ENCODE results near the gene YARS1. TPM values are rescaled to one million over a fixed set of nuclear protein-coding genes. Genes with fewer than 3 reads are reported as not detected.
A peak's percentile ranks its signal among the peaks of the same experiment; 100 is the strongest.

Gene YARS1
- total and polyA plus RNA-seq, 7 experiments from 2014 or later, result 48.6 to 175 (median 85.4) TPM

DNA sequence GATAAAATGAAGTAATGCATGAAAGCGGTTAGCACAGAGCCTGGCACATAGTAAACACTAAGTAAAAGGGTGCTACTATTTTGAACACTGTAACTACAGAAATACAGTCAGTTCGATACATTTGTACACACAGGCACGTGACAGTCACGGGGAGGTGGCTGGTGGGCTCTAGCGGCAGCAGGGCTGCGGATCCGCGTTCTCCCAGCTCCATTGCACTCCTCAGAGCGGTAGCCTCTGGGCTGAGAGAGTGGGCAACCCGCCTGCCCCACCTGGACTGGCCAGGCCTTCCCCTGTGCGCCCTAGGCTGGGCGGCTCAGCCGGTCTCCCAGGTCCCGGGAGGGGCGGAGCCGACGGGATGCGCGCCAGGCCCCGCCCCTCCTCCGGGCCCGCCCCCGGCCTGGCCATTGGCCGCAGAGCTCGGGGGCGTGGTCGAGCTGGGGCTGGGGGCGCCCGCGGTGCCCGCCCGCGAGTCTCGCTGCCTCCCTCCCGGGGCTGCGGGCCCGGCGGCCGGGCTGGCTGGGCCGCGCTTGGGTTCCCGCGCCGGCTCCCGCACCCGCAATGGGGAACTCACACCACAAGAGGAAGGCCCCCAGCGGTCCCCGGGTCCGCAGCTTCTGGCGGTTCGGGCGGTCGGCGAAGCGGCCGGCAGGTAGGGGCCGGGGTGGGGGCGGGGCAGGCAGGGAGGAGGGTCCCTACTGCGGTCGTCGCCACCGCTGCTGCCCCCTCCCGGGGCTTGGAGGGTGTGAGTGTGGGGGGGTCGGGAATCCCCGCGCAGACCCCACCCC lies 63.4 kb downstream of the YARS1 start:
- intact Hi-C loops (cut with micrococcal nuclease), result loop anchor here (1.0 to 10.0 kb wide), 5 partner anchors 36 to 709 kb away; partner anchors contain the start of genes S100PBP (in 1 of the 2), YARS1 (in 1 of the 2) and ZBTB8OS (in 1 of the 2)
- Histone ChIP-seq H3K4me1 (ENCODE audit: control insufficient read depth in 2 of 2, insufficient read depth in 2 of 2, low read length in 2 of 2) (peaks cover under 1 to 4% of the 10 kb centered on the region in 2 donors), H3K27ac (ENCODE audit: low read depth, low read length) (peak overlapping the region; percentile 39), H3K9me3 (ENCODE audit: control insufficient read depth in 2 of 3, low read length in 3 of 3) (no peaks in the 10 kb centered on the region), H3K4me3 (ENCODE audit: low read length) (peak overlapping the region; percentile 65), H3K36me3 (ENCODE audit: control insufficient read depth in 2 of 3, insufficient read depth in 3 of 3, low read length in 3 of 3) (no peaks in the 10 kb centered on the region), H3K27me3 (ENCODE audit: control insufficient read depth in 2 of 2, insufficient read depth in 2 of 2, low read length in 2 of 2) (no peaks in the 10 kb centered on the region)
- ATAC-seq (peak; percentile 90), DNase-seq (peak; percentile 51 to 81 (median 66))
- Mint-ChIP-seq H3K4me1 (peaks cover 0 to 29% (median 17%) of the 10 kb centered on the region in 7 donors), H3K9me3 (peaks cover 0 to 1% (median 0%) of the 10 kb centered on the region in 11 donors), H3K4me3 (peak overlapping the region; percentile 75 to 91 (median 82)), H3K27me3 (peaks cover 0 to 53% (median 4%) of the 10 kb centered on the region in 5 donors), H3K27ac (peak overlapping the region in 7 of 9 donors; percentile 70 to 91 (median 83)), H3K36me3 (no peaks in the 10 kb centered on the region)
- ChIA-PET POLR2A (no interaction called here), CTCF (interaction anchor here (0.7 kb wide), 1 partner anchor 19 kb away, joined by 3 read pairs; no protein-coding TSS in a partner anchor)

DNA sequence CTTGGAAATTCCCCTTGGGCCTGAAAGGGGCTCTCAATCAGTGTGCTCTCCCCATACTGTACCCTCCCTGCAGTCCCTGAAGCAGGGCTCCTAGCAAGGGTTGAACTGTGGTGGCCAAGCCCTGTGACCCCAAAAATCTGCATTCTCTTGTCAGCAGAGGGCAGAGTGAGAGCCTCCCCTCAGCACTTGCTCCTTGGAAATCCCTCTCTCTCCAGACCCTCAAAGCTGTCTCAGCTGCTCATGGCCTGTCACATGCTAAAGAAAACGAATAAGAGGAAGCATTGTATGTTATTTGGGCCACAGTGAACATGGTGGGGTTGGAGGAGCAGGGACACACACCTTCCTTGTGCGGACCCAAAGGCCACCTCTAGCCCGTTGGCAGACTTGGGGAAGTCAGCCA lies 67.4 kb downstream of the YARS1 start:
- Histone ChIP-seq H3K4me1 (ENCODE audit: control insufficient read depth in 2 of 2, insufficient read depth in 2 of 2, low read length in 2 of 2) (peaks cover 0 to 4% of the 10 kb centered on the region in 2 donors), H3K27me3 (ENCODE audit: control insufficient read depth in 2 of 2, insufficient read depth in 2 of 2, low read length in 2 of 2) (no peaks in the 10 kb centered on the region), H3K4me3 (ENCODE audit: low read length) (no peak overlapping the region), H3K9me3 (ENCODE audit: control insufficient read depth in 2 of 3, low read length in 3 of 3) (no peaks in the 10 kb centered on the region), H3K27ac (ENCODE audit: low read depth, low read length) (no peak overlapping the region), H3K36me3 (ENCODE audit: control insufficient read depth in 2 of 3, insufficient read depth in 3 of 3, low read length in 3 of 3) (no peaks in the 10 kb centered on the region)
- peaks cover 0 to 21% (median 15%) of the 10 kb centered on the region in 7 donors for H3K4me1 Mint-ChIP-seq
- ChIA-PET POLR2A (no interaction called here), CTCF (interaction anchor here (1.6 kb wide), 1 partner anchor 22 kb away, joined by 3 read pairs; no protein-coding TSS in a partner anchor)
- intact Hi-C loops (cut with micrococcal nuclease), result loop anchor here (5.0 to 10.0 kb wide), 3 partner anchors 32 to 705 kb away; no protein-coding TSS in a partner anchor
- H3K4me3 Mint-ChIP-seq, result no peak overlapping the region
- ATAC-seq, result no peak
- no peak for DNase-seq
- no peaks in the 10 kb centered on the region for H3K36me3 Mint-ChIP-seq
- H3K9me3 Mint-ChIP-seq, result no peaks in the 10 kb centered on the region
- H3K27ac Mint-ChIP-seq, result no peak overlapping the region
- peaks cover 0 to 34% (median 4%) of the 10 kb centered on the region in 5 donors for H3K27me3 Mint-ChIP-seq

DNA sequence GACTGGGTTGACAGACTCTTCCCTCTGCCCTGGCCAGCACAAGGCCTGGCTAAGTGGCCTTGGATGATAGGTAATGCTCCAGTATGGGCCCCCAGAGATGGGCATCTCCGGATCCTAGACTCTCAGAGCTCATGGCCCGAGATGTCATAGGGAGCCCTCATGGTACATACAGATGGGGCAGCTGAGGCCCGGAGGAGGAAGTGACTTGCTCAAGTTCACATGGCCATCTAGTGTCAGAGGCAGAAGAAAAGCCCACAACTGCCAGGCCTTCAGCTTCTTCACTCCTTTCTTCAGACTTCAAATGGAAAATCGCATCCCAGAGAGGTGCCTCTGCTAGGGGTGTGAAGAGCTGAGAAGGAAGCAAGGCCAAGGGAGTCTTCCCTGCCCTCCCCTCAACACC lies 67.8 kb downstream of the YARS1 start:
- H3K9me3 ChIP-seq (ENCODE audit: control insufficient read depth in 2 of 3, low read length in 3 of 3), result no peaks in the 10 kb centered on the region

DNA sequence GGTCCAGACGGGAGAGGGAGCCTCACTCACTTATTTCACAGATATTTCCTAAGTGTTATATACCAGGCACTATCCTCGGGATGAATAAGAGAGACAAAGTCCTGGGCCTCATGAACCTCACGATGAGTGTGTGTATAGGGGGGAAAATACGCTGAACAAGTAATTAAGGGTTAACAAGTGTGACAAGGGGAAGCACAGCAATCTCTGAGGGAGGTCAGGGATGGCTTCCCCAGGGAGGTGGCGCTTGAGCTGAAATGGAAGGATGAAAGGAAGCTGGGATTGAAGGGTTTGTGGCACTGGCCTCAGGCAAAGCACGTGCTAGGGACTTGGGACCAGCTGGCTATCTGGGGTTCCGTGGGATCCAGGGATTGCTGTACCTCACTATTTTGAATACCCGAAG lies 68.2 kb downstream of the YARS1 start:
- H3K27ac ChIP-seq (ENCODE audit: low read depth, low read length), result no peak overlapping the region
- Mint-ChIP-seq H3K4me3 (no peak overlapping the region), H3K4me1 (peaks cover 0 to 14% (median 9%) of the 10 kb centered on the region in 7 donors), H3K9me3 (no peaks in the 10 kb centered on the region), H3K27ac (no peak overlapping the region), H3K36me3 (no peaks in the 10 kb centered on the region), H3K27me3 (peaks cover 0 to 37% (median 5%) of the 10 kb centered on the region in 5 donors)
- no peak overlapping the region for H3K4me3 ChIP-seq (ENCODE audit: low read length)
- DNase-seq, result no peak
- no peak for ATAC-seq
- intact Hi-C loops (cut with micrococcal nuclease), result no loop called here
- peaks cover 0 to 4% of the 10 kb centered on the region in 2 donors for H3K4me1 ChIP-seq (ENCODE audit: control insufficient read depth in 2 of 2, insufficient read depth in 2 of 2, low read length in 2 of 2)
- ChIA-PET CTCF (no interaction called here), POLR2A (no interaction called here)
- no peaks in the 10 kb centered on the region for H3K36me3 ChIP-seq (ENCODE audit: control insufficient read depth in 2 of 3, insufficient read depth in 3 of 3, low read length in 3 of 3)
- no peaks in the 10 kb centered on the region for H3K27me3 ChIP-seq (ENCODE audit: control insufficient read depth in 2 of 2, insufficient read depth in 2 of 2, low read length in 2 of 2)
- H3K9me3 ChIP-seq (ENCODE audit: control insufficient read depth in 2 of 3, low read length in 3 of 3), result no peaks in the 10 kb centered on the region

More for the DNA sequence above, 67.8 kb downstream of the YARS1 start:
- Mint-ChIP-seq H3K27me3 (peaks cover 0 to 36% (median 4%) of the 10 kb centered on the region in 5 donors), H3K4me3 (no peak overlapping the region), H3K9me3 (no peaks in the 10 kb centered on the region), H3K27ac (no peak overlapping the region), H3K36me3 (no peaks in the 10 kb centered on the region), H3K4me1 (peaks cover 0 to 18% (median 12%) of the 10 kb centered on the region in 7 donors)
- Histone ChIP-seq H3K27me3 (ENCODE audit: control insufficient read depth in 2 of 2, insufficient read depth in 2 of 2, low read length in 2 of 2) (no peaks in the 10 kb centered on the region), H3K4me3 (ENCODE audit: low read length) (no peak overlapping the region), H3K36me3 (ENCODE audit: control insufficient read depth in 2 of 3, insufficient read depth in 3 of 3, low read length in 3 of 3) (no peaks in the 10 kb centered on the region), H3K4me1 (ENCODE audit: control insufficient read depth in 2 of 2, insufficient read depth in 2 of 2, low read length in 2 of 2) (peaks cover 0 to 4% of the 10 kb centered on the region in 2 donors), H3K27ac (ENCODE audit: low read depth, low read length) (no peak overlapping the region)
- intact Hi-C loops (cut with micrococcal nuclease), result no loop called here
- CTCF ChIA-PET, result interaction anchor here (1.6 kb wide), 1 partner anchor 23 kb away, joined by 3 read pairs; no protein-coding TSS in a partner anchor
- DNase-seq (no peak), ATAC-seq (no peak)
- POLR2A ChIA-PET, result no interaction called here

DNA sequence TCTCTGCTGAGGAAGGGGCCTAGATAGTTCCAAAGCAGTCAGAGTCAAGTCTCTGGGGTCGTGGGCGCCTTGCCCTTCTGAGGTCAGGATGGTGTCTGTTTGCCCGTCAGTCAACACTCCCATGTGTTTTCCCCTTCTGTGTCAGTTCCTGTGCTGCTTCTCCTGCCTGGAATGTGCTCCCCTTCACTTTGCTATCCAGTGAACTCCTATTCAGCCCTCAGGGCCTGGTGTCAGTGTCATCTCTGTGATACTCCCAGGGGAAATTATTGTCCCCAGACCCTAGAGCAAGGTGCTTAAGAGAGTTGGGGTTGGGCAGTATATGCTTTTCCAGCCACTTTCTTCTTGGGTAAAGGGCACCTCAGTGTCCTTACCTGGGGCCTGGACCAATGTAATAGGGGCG lies 68.8 kb downstream of the YARS1 start:
- Mint-ChIP-seq H3K27ac (peak overlapping the region in 1 of 9 donors; percentile 74), H3K4me1 (peaks cover 0 to 12% (median 7%) of the 10 kb centered on the region in 7 donors), H3K36me3 (no peaks in the 10 kb centered on the region), H3K27me3 (peaks cover 0 to 41% (median 6%) of the 10 kb centered on the region in 5 donors), H3K9me3 (no peaks in the 10 kb centered on the region), H3K4me3 (no peak overlapping the region)
- no peak overlapping the region for H3K4me3 ChIP-seq (ENCODE audit: low read length)
- intact Hi-C loops (cut with micrococcal nuclease), result no loop called here
- ChIA-PET POLR2A (no interaction called here), CTCF (no interaction called here)
- H3K27me3 ChIP-seq (ENCODE audit: control insufficient read depth in 2 of 2, insufficient read depth in 2 of 2, low read length in 2 of 2), result no peaks in the 10 kb centered on the region
- no peak for DNase-seq
- no peaks in the 10 kb centered on the region for H3K36me3 ChIP-seq (ENCODE audit: control insufficient read depth in 2 of 3, insufficient read depth in 3 of 3, low read length in 3 of 3)
- ATAC-seq, result no peak
- H3K27ac ChIP-seq (ENCODE audit: low read depth, low read length), result no peak overlapping the region
- H3K4me1 ChIP-seq (ENCODE audit: control insufficient read depth in 2 of 2, insufficient read depth in 2 of 2, low read length in 2 of 2), result peaks cover 0 to 4% of the 10 kb centered on the region in 2 donors
- H3K9me3 ChIP-seq (ENCODE audit: control insufficient read depth in 2 of 3, low read length in 3 of 3), result no peaks in the 10 kb centered on the region

DNA sequence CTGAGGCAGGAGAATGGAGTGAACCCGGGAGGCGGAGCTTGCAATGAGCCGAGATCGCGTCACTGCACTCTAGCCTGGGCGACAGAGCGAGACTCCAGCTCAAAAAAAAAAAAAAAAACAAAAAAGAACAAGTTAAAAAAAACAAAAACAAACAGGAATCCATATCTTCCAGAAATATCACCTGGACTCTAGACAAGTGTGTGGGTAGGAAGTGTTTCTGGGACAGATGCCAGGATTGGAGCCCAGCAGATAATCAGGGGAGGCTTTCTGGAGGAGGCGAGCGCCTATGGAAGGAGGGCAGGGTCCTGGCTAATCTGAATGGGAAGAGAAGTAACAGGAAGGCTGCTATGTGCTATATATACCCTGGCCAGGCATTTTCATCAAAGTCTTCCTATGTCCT lies 71.0 kb downstream of the YARS1 start:
- no peaks in the 10 kb centered on the region for H3K4me1 ChIP-seq (ENCODE audit: control insufficient read depth in 2 of 2, insufficient read depth in 2 of 2, low read length in 2 of 2)
- Mint-ChIP-seq H3K27ac (no peak overlapping the region), H3K27me3 (peaks cover 0 to 42% (median 9%) of the 10 kb centered on the region in 5 donors), H3K4me1 (peaks cover 0 to 3% (median 0%) of the 10 kb centered on the region in 7 donors), H3K9me3 (no peaks in the 10 kb centered on the region), H3K4me3 (peak overlapping the region in 1 of 10 donors; percentile 74), H3K36me3 (no peaks in the 10 kb centered on the region)
- ATAC-seq (no peak), DNase-seq (no peak)
- H3K36me3 ChIP-seq (ENCODE audit: control insufficient read depth in 2 of 3, insufficient read depth in 3 of 3, low read length in 3 of 3), result no peaks in the 10 kb centered on the region
- no peak overlapping the region for H3K27ac ChIP-seq (ENCODE audit: low read depth, low read length)
- intact Hi-C loops (cut with micrococcal nuclease), result no loop called here
- POLR2A ChIA-PET, result no interaction called here
- CTCF ChIA-PET, result interaction anchor here (0.7 kb wide), 1 partner anchor 34 kb away, joined by 6 read pairs; no protein-coding TSS in a partner anchor
- peaks cover 0 to 8% of the 10 kb centered on the region in 2 donors for H3K27me3 ChIP-seq (ENCODE audit: control insufficient read depth in 2 of 2, insufficient read depth in 2 of 2, low read length in 2 of 2)
- no peaks in the 10 kb centered on the region for H3K9me3 ChIP-seq (ENCODE audit: control insufficient read depth in 2 of 3, low read length in 3 of 3)
- H3K4me3 ChIP-seq (ENCODE audit: low read length), result no peak overlapping the region

All from naive thymus-derived CD4-positive, alpha-beta T cell (primary cell).